Activated T-cell treated with anti-CD3 and anti-CD28 coated beads, Interleukin-2, amount 50 U/mL, for 72 hours (primary cell): Measurements from ENCODE around the gene SRPK2. TPM values are rescaled to one million over a fixed set of nuclear protein-coding genes. Genes with fewer than 3 reads are reported as not detected.
"Not testable (repeated sequence)": the region's sequence is repeated elsewhere in the genome, so short reads cannot be mapped to it uniquely, and the experiment has no call there.

ENCODE experiments used
- ATAC-seq, 2 donors: fragments of 150-1000 bp; cut with Tn5 transposase; replicated peaks in 1 of 2; 2 replicates each; pipeline ENCODE4 v1.10.0; 2021; ENCODE audit warnings: moderate library complexity in 2 of 2, mild to moderate bottlenecking in 1 of 2
- DNase-seq, 2 donors: peaks; one replicate each; pipeline ENCODE4 v3.0.0; 2021 to 2022; ENCODE audit warnings: mixed read lengths in 1 of 2
- H3K27ac Mint-ChIP-seq: one replicate; pipeline ENCODE4 v1.8.0; 2022; ENCODE audit warnings: mild to moderate bottlenecking, moderate library complexity, mixed read lengths
- H3K27me3 Mint-ChIP-seq: one replicate; pipeline ENCODE4 v1.8.0; 2022; ENCODE audit warnings: low read depth, mixed read lengths
- H3K36me3 Mint-ChIP-seq, 2 donors: one replicate each; pipeline ENCODE4 v1.8.0; 2022; ENCODE audit warnings: mixed read lengths in 2 of 2, mild to moderate bottlenecking in 1 of 2; ENCODE audit not compliant: insufficient read depth in 2 of 2
- H3K4me1 Mint-ChIP-seq: one replicate; pipeline ENCODE4 v1.8.0; 2022; ENCODE audit warnings: low read depth, mixed read lengths
- H3K4me3 Mint-ChIP-seq, 2 donors: one replicate each; pipeline ENCODE4 v1.8.0; 2022; ENCODE audit warnings: mild to moderate bottlenecking in 2 of 2, mixed read lengths in 2 of 2, moderate library complexity in 2 of 2
- H3K9me3 Mint-ChIP-seq, 2 donors: one replicate each; pipeline ENCODE4 v1.8.0; 2022; ENCODE audit warnings: mixed read lengths in 2 of 2
- total RNA-seq, 2 donors: library from RNA; stranded (reverse); gene quantifications; one replicate each; pipeline ENCODE4 v1.2.3, GENCODE V29; 2022

Gene SRPK2
- total RNA-seq, 2 donors from 2014 or later = 45.4 to 51.0 TPM

- Mint-ChIP-seq H3K4me1 (peaks cover 22% of the 10 kb centered on the region), H3K4me3 (no peak overlapping the region), H3K27me3 (no peaks in the 10 kb centered on the region), H3K36me3 (peaks cover 0 to 2% of the 10 kb centered on the region in 2 donors), H3K9me3 (no peaks in the 10 kb centered on the region), H3K27ac (no peak overlapping the region)
- DNase-seq (no peak), ATAC-seq (no peak)
Measured at GRCh38 chr7:105250706-105251105, 138.0 kb downstream of the SRPK2 start.

GRCh38 chr7:105250239-105250638 is 138.5 kb downstream of the SRPK2 start:
- Mint-ChIP-seq H3K4me3 (no peak overlapping the region), H3K4me1 (peaks cover 19% of the 10 kb centered on the region), H3K36me3 (peaks cover 0 to 2% of the 10 kb centered on the region in 2 donors), H3K27me3 (no peaks in the 10 kb centered on the region), H3K27ac (no peak overlapping the region), H3K9me3 (no peaks in the 10 kb centered on the region)
- DNase-seq = no peak
- ATAC-seq = no peak

- peaks cover 0 to 2% of the 10 kb centered on the region in 2 donors for H3K36me3 Mint-ChIP-seq
- H3K4me3 Mint-ChIP-seq = no peak overlapping the region
- no peaks in the 10 kb centered on the region for H3K27me3 Mint-ChIP-seq
- no peak overlapping the region for H3K27ac Mint-ChIP-seq
- no peaks in the 10 kb centered on the region for H3K9me3 Mint-ChIP-seq
- DNase-seq (no peak), ATAC-seq (no peak)
- peaks cover 19% of the 10 kb centered on the region for H3K4me1 Mint-ChIP-seq
Measured at GRCh38 chr7:105249216-105249615, 139.5 kb downstream of the SRPK2 start.

GRCh38 chr7:105246679-105247078 is 142.0 kb downstream of the SRPK2 start:
- peaks cover 5% of the 10 kb centered on the region for H3K4me1 Mint-ChIP-seq
- H3K27ac Mint-ChIP-seq = no peak overlapping the region
- H3K36me3 Mint-ChIP-seq = no peaks in the 10 kb centered on the region
- H3K27me3 Mint-ChIP-seq = no peaks in the 10 kb centered on the region
- no peak for DNase-seq
- no peak overlapping the region for H3K4me3 Mint-ChIP-seq
- no peaks in the 10 kb centered on the region for H3K9me3 Mint-ChIP-seq
- ATAC-seq = no peak

GRCh38 chr7:105246256-105246655 is 142.5 kb downstream of the SRPK2 start:
- Mint-ChIP-seq H3K4me3 (no peak overlapping the region), H3K27me3 (no peaks in the 10 kb centered on the region), H3K27ac (no peak overlapping the region), H3K9me3 (no peaks in the 10 kb centered on the region), H3K36me3 (no peaks in the 10 kb centered on the region), H3K4me1 (peaks cover 7% of the 10 kb centered on the region)
- DNase-seq (no peak), ATAC-seq (no peak)

- Mint-ChIP-seq H3K4me1 (peaks cover 14% of the 10 kb centered on the region), H3K9me3 (no peaks in the 10 kb centered on the region)
Measured at GRCh38 chr7:105245398-105246114, 143.2 kb downstream of the SRPK2 start.

GRCh38 chr7:105244594-105244993 is 144.1 kb downstream of the SRPK2 start:
- Mint-ChIP-seq H3K4me3 (no peak overlapping the region), H3K9me3 (no peaks in the 10 kb centered on the region), H3K4me1 (peaks cover 19% of the 10 kb centered on the region), H3K36me3 (no peaks in the 10 kb centered on the region), H3K27ac (no peak overlapping the region), H3K27me3 (no peaks in the 10 kb centered on the region)
- no peak for ATAC-seq
- no peak for DNase-seq

More at GRCh38 chr7:105245398-105246114, 143.2 kb downstream of the SRPK2 start:
- Mint-ChIP-seq H3K36me3 (no peaks in the 10 kb centered on the region), H3K27me3 (no peaks in the 10 kb centered on the region), H3K27ac (no peak overlapping the region), H3K4me3 (no peak overlapping the region)
- ATAC-seq (no peak), DNase-seq (no peak)

GRCh38 chr7:105241198-105241597 is 147.5 kb downstream of the SRPK2 start:
- no peaks in the 10 kb centered on the region for H3K9me3 Mint-ChIP-seq
- no peak overlapping the region for H3K27ac Mint-ChIP-seq
- no peak overlapping the region for H3K4me3 Mint-ChIP-seq
- DNase-seq = no peak
- peaks cover 0 to 1% of the 10 kb centered on the region in 2 donors for H3K36me3 Mint-ChIP-seq
- H3K4me1 Mint-ChIP-seq = peaks cover 37% of the 10 kb centered on the region
- no peak for ATAC-seq
- no peaks in the 10 kb centered on the region for H3K27me3 Mint-ChIP-seq

GRCh38 chr7:105238198-105238765 is 150.4 kb downstream of the SRPK2 start:
- DNase-seq (no peak), ATAC-seq (no peak)
- Mint-ChIP-seq H3K27ac (no peak overlapping the region), H3K4me3 (no peak overlapping the region), H3K4me1 (peaks cover 43% of the 10 kb centered on the region), H3K36me3 (peaks cover 0 to 1% of the 10 kb centered on the region in 2 donors), H3K27me3 (no peaks in the 10 kb centered on the region), H3K9me3 (no peaks in the 10 kb centered on the region)

GRCh38 chr7:105234886-105235285 is 153.8 kb downstream of the SRPK2 start:
- Mint-ChIP-seq H3K36me3 (peaks cover 0 to 5% of the 10 kb centered on the region in 2 donors), H3K27me3 (no peaks in the 10 kb centered on the region), H3K4me1 (peaks cover 31% of the 10 kb centered on the region), H3K4me3 (no peak overlapping the region), H3K9me3 (no peaks in the 10 kb centered on the region), H3K27ac (no peak overlapping the region)
- ATAC-seq = no peak
- DNase-seq = no peak

- peaks cover 24% of the 10 kb centered on the region for H3K4me1 Mint-ChIP-seq
- not testable (repeated sequence) for H3K36me3 Mint-ChIP-seq
Measured at GRCh38 chr7:105232829-105233291, 155.9 kb downstream of the SRPK2 start.

GRCh38 chr7:105230486-105230885 is 158.2 kb downstream of the SRPK2 start:
- Mint-ChIP-seq H3K4me1 (peaks cover 6% of the 10 kb centered on the region), H3K27ac (no peak overlapping the region), H3K9me3 (no peaks in the 10 kb centered on the region), H3K36me3 (peaks cover 0 to 6% of the 10 kb centered on the region in 2 donors), H3K4me3 (no peak overlapping the region), H3K27me3 (no peaks in the 10 kb centered on the region)
- DNase-seq (no peak), ATAC-seq (no peak)

More at GRCh38 chr7:105232829-105233291, 155.9 kb downstream of the SRPK2 start:
- H3K27ac Mint-ChIP-seq, H3K9me3 Mint-ChIP-seq, H3K27me3 Mint-ChIP-seq, DNase-seq, ATAC-seq, H3K4me3 Mint-ChIP-seq: not testable (repeated sequence)

- Mint-ChIP-seq H3K4me3 (no peak overlapping the region), H3K36me3 (peaks cover 0 to 6% of the 10 kb centered on the region in 2 donors), H3K9me3 (no peaks in the 10 kb centered on the region), H3K27ac (no peak overlapping the region), H3K4me1 (peaks cover 14% of the 10 kb centered on the region), H3K27me3 (no peaks in the 10 kb centered on the region)
- ATAC-seq (no peak), DNase-seq (no peak)
Measured at GRCh38 chr7:105229641-105230040, 159.1 kb downstream of the SRPK2 start.
